Activated CD4-positive, alpha-beta T cell treated with anti-CD3 and anti-CD28 coated beads, Interleukin-2, amount 50 U/mL, for 16 hours (primary cell): ENCODE results near the gene RO60.
"Not testable (repeated sequence)": the region's sequence is repeated elsewhere in the genome, so short reads cannot be mapped to it uniquely, and the experiment has no call there.

ENCODE experiments used
- DNase-seq: peaks from one replicate; pipeline ENCODE4 v3.0.0-alpha.2; 2020

Gene RO60

DNA sequence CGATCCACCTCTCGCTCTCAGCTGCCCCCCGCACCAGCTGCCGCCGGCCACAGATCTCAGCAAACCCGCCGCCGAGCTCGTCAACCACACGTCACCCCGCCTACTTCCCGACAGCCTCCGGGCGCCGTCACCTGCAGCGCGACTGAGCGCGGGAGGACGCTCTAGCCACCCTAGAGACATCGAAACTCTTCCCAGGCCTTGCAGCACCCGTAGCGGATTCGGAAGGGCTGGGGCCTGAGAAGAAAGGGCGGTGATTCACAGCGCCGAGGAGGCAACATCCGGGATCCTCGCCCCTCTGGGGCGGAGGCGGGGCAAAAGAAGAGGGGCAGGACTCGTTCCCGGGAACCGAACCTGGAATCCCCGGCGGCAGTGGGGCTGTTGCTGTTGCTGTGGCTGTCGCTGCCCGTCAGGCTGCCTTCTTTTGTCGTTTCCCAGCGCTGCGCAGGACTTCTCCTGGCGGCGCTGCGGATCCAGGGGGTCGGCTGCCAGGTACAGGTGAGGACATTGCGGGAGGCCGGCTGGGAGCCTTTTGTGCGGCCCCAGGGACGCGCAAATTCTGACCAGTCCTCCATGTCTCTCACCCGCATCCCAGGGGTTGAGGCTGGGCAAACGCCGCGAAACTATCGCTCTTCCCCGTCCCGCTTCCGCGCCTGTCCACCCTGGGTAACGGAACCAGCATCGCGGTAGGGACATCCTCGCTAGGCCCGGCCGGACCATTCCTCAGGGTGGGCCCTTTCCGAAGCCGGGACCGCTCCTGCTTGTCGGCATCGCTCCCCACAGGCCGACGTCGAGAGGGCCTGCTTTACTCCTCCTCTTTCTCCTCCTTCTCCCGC is at the start of gene RO60, which contains the start of gene UCHL5:
RO60 (plus strand) TSS at position 331 of the 833 bp plus-strand sequence. CDS start 9,443 bp downstream, outside the sequence.
UCHL5 (minus strand) TSS at position 79 of the 833 bp plus-strand sequence. CDS start 100 bp downstream, outside the sequence.
- DNase-seq = peak; percentile 98

DNA sequence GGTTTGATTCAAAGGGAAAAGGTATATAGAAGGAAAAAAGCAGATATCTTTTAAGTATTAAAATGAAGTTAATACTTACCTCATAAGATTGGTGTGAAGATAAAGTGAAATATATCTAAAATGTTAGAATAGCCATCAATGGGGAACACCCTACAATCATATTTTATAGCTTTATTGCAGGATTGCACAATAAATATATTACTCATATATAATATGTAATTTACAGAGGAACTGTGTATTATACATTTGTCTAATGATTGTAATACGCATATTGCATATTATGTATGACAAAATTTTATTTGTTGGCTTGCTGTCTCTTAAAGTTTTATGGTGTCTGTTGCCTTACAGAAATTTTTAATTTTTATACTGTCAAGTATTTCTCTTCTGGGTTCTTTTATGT is 48.0 kb upstream of the RO60 start:
- no peak for DNase-seq

DNA sequence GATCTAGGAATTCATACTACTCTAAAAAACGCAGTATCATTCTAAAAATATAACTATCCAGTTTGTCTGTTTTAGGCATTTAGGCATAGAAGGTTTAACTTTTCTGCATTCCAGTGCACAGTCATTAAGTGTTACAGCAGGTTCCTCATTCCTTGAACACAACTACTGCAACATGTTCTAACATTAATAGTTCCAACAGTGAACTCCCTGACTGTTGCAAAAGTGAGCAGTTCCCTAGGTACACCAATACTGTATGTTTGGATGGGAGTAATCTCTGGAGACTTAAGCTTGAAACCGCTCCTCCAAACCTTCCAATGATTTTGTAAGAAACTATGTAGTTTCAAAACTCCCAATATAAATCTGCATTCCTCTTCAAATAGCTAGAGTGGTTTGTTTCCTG is 46.4 kb upstream of the RO60 start:
- DNase-seq = no peak

DNA sequence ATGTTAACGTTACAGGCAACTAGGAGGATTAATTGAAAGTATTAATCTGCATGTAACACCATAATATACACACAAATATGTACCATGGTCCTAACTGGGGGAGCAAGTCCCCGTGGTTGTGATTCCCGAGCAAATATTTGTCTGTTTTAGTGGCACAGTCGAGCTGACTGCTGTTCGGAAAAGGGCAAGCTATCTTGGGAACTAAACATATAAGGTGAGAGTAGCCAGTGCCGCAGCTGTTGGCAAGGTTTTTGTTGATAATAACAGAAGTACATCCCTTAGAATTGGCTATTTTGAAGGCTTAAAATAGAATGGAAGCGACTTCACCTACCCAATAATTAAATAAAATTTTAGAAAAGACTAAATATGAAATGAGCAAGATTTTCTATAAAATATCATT is 45.7 kb upstream of the RO60 start:
- no peak for DNase-seq

DNA sequence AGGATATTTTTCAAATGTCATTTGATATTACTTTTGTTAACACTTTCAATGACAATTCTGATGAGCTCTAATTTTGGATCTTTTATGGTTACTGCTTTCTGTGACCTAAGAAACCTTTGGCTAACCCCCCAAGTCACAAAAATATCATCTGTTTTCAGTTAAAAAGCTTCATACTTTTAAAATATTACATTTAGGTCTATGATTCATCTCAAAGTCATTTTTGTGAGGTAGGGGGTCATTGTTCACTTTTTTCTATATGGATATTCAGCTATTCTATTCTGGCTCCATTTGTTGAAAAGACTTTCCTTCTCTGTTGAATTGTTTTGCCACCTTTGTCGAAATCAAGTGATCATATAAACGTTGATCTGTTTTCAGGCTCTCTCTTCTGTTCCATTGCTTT is 45.0 kb upstream of the RO60 start:
- DNase-seq = no peak

DNA sequence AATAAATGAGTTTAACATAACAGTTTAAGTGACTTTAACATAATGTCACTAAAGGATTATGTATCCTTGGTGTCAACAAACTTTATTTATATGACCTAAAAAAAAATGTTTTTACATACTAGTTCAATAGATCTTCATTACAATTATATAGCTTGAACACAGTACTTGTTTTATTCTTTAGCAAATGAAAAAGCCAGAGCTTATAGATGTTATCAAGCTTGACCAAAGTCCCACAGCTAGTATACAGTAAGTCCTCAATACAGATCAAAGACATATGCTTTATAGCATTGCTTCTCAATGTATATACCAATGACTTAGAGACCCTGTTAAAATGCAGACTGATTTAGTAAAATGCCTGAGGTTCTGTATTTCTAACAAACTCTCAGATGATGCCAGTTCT is 42.6 kb upstream of the RO60 start:
- no peak for DNase-seq

DNA sequence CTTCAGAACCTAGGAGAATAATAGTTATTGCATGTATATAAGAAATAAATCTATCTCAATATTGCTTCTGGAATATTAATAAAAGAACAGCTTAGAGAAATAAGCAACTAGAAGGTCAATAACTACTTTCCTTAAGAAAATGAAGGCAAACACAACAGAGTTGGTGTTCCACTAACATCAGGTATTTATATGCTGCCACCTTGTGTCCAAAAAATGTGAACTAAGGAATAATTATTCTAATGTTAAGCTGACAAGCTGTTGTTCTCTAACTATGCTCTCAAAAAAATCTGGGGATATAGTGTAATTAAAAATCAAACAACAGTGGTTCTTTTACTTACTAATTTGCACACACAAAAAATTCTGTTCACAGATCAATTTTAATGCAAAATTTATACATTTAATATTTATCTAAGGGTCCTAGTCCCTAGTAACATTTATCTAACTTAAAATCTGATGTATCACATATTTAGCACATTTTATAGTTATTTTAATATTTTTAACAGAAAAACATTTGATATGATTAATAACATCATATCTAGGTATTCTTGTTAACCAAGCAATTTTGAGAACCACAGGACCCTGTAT is 39.9 kb upstream of the RO60 start:
- peak; percentile 50 for DNase-seq

DNA sequence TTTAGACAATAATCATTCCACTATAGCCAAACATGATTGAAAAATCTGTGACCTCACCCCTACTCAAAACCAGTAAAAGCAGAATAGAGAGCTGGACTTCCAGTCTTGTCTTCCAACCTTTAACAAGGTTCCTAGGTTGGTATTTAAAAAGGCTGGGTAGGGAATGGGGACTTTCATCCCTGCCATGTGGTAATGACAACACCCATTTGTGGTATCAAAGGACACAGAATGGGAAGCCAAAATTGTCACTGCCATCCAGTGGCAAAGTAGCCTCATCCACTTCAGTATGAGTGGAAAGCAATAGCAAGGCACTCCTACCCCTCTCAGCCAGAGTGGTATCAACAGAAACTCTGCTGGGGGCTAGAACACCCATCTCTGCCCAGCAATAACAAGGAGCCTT is 34.2 kb upstream of the RO60 start:
- DNase-seq = no peak

DNA sequence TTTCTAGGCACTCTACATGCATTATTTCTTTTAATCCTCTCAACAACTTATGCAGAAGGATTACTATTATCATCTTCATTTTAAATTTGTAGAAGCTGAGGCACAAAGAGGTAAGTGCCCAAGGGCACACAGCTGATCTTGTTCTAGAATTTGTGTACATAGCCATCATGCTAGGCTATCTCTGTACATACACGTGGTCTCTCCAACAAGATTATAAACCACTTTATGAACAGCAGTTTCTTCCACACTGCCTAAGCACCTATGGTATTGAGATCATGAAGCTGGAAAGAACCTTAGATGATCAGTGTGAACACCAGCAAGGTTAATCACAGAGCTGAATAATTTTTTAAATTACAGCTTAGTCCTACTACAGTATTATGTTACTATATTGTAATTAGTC is 29.1 kb upstream of the RO60 start:
- no peak for DNase-seq

DNA sequence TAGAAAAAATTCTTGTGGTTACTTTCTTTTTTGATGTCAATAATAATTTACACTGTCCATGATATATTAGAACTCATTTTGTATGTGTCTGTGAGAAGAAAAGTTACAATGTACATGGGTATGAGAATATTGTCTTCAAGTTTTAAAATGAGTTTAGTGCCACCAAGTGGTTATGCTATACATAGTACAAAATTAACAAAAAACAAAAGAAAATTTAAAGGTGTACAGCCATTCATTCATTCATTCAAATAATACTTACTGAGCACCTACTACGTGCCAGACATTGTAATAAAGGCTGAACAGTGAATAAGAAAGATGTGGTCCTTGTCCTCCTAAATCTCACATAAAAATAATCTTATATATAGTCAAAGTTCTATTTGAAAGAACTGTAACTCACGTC is 28.0 kb upstream of the RO60 start:
- no peak for DNase-seq

DNA sequence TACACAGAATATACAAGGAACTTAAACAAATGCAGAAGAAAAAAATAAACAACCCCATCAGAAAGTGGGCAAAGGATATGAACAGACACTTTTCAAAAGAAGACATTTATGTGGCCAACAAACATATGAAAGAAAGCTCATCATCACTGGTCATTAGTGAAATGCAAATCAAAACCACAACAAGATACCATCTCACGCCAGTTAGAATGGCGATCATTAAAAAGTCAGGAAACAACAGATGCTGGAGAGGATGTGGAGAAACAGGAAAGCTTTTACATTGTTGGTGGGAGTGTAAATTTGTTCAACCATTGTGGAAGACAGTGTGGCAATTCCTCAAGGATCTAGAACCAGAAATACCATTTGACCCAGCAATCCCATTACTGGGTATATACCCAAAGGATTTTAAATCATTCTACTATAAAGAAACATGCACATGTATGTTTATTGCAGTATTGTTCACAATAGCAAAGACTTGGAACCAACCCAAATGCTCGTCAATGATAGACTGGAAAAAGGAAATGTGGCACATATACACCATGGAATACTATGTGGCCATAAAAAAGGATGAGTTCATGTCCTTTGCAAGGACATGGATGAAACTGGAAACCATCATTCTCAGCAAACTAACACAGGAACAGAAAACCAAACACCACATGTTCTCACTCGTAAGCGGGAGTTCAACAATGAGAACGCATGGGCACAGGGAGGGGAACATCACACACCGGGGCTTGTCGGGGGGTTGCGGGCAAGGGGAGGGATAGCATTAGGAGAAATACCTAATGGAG is 26.6 kb upstream of the RO60 start:
- not testable (repeated sequence) for DNase-seq

DNA sequence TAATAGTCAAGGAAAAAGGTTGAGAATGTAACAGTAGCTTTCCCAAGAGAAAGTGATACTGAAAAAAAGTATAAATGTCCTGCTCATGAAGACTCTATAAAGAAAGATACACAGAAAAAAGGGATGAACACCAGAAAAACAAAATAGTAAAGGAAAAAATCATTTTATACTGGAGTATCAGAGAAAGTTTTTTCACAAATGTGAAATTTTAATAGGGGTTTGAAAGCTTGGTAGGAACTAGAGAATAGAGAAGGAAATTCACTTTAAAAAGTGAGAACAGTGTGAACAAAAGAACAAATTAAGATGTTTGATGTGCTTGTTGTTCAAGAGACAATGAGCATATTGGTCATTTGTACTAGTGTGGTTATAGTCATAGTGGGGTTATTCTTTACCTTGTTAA is 25.8 kb upstream of the RO60 start:
- no peak for DNase-seq

DNA sequence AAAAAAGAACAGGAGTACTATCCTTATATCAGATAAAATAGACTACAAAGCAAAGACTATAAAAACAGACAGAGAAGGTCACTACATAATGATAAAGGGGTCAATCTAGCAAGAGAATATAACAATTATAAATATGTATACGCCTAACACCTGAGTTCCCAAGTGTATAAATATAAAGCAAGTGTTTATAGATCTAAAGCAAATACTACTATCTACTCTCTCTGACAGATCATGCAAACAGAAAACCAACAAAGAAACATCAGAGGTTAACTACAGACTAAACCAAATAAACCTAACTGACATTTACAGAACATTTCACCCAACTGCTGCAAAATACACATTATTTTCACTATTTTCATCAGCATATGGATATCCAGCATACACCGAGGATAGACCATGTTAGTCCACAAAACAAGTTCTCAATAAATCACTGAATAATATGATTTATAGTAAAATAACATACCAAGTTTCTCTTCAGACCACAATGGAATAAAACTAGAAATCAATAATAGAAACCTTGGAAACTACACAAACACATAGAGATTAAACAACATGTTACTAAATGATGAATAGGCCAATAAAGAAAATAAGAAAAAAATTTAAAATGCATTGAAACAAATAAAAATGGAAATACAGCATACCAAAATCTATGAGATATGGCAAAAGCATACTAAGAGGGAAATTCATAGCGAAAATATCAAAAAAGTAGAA is 22.9 kb upstream of the RO60 start:
- no peak for DNase-seq

DNA sequence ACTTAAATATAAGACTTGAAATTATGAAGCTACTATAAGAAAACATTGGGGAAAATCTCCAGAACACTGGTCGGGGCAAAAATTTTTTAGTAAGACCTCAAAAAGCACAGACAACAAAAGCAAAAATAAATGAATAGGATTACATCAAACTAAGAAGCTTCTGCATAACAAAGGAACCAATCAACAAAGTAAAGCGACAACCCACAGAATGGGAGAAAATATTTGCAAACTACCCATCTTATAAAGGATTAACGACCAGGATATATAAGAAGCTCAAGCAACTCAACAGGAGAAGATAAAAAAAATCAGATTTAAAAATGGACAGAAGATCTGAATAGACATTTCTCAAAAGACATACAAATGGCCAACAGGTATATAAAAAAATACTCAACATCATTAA is 19.4 kb upstream of the RO60 start:
- no peak for DNase-seq

DNA sequence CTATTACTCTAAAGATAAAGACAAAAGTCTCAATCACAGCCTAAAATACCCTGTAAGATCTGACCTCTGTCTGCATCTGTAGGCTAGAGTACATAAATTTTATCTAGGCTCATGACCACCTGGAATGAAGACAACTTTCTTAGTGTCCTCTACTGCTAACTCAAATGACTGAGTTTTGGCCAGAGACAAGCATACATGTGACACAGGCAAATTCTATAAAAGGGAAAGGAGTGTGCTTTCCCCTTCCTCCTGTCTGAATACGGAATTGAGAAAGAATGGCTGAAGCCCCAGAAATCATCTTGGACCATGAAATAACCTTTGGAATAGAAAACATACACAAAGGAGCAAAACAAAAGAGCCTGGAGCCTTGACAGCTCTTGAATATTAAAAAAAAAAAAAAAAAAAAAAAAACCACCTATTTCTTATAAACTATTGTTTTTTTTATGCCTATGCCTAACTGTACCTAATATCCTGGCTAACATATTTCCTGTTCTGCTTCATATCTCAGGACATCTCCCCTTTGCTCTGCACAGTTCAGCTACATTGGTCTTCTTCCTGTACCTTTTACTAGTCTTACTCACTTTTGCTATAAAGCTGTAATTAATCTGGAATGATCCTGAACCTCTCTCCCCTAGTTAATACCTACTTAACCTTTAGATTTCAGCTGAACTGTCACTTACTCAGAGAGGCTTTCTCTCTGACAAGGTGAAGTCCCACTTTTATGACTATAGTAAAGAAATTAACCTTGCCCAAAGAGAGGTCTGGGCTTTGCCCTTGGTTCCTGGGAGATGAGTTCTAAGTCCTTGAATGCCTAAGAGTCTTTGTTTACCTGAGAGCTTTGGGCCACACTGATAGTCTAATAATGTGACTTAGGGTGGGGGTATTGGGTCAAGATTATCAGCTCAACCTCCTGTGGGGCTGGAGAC is 16.4 kb upstream of the RO60 start:
- no peak for DNase-seq

DNA sequence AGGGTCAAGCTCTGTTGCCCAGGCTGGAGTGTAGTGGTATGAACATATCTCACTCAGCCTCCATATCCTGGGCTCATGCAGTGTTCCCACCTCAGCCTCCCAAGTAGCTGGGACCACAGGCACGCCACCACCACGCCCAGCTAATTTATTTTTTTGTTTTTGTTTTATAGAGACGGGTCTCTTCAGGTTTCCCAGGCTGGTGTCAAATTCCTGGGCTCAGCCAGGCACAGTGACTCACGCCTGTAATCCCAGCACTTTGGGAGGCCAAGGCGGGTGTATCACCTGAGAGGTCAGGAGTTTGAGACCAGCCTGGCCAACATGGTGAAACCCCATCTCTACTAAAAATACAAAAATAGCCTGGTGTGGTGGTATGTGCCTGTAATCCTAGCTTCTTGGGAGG is 10.5 kb upstream of the RO60 start:
- DNase-seq = not testable (repeated sequence)

DNA sequence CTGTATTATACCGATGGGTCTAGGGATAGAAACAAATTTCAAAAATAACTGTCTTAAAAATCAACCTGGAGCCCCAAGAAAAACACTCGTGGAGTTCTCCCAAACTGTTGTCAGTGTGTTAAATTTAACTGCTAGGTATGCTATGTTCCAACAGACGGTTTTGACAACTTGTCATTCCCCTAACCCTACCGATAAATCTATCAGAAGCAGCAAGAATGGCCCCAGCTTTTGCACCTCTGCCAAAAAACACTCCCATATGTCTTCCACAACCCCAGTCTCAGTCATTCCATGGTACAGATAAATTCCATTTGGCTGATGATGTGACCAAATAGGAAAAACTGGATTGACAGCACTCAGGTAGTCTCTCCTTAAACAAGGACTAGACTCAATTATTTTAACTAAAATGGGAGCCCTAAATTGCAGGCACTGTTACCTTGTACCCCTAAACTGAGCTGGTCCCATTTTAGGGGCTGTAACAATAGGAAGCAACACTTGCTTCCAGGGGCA is 5.2 kb upstream of the RO60 start:
- no peak for DNase-seq

DNA sequence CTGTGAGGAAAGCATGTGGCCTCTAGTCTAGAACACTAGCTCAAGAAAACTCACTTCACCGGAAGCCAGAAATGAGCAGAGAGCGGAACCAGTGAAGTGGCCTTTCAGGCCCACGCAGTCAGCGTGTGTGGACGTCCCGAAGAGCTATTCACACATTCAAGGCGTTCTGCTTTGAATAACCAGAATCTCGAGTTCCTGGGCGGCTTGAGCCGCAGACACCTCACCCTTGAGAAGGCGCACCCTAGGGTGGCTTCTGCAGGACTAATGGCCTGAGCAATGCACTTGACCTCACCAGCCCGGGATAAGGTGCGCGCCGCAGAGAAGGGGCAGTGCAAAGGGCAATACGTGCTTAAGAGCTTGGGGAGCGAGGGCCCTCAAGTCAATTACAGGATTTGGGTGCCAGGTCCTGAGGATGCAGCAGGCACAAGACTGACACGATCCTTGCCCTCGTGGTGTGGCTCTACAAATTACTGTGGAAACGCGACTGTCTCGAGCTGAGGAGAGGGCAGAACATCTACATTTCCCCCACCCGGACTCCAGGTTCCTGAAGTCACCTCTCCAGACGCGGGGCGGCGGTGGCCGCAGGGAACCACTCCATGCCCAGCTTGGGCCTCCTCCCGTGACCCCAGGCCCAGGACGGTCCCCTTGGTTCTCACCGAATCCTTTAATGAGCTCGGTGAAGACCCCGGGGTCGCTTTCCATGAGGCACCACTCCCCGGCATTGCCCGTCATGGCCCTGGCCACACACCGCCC is 707 bp upstream of the RO60 start:
- peak; percentile 83 for DNase-seq

DNA sequence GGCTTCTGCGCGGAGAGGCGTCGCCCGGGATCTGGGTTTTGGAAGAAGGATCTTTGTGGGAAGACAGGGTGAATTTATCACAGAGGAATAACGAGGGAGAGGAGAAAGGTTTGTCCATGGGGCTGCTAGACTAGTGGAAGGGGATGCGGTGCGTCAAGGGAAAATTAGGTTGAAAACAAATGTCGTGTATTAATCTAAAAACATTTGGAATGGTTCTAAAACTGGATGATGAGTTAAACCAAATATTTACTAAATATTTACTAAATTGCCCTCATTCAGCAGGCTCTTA is 647 bp downstream of the RO60 start:
- DNase-seq = no peak

DNA sequence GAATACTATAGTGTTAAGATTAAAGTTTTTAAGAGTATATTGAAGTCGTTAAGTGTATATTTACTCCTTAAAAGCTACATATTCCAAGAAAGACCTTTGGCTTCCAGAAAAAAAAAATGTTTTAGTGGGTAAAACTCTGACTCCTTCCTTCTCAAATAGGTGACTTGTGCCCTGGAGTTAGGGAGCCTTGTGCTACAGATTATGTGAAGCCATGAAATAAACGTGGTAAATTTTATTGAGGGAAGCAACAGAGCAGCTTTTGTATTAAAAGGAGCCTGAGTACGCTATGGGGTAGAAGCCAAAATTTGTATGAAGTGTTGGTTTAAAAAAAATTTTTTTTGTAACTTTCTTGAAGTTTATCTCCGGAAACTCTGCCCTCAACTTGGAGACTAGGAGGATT is 994 bp downstream of the RO60 start:
- no peak for DNase-seq

DNA sequence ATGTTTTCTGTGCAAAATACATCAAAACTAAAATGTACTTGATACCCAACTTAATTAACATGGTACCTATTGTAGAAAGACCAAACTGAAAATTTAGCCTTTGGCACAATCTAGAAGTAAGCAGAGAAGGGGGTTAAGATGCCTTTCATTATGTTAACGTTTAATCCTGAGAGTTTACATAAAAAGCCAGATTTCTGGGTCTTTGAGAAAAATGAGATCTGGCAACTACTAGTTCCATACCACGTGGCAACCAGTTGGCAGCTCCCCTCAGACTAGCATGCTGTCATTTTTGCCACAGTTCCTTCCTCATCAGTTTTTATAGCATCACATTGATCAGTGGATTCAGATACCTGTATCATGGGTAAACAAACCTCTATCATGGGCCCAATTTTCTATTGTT is 1.5 kb downstream of the RO60 start:
- peak; percentile 35 for DNase-seq
